ENCODE data around the gene TMEM45A. TPM values are rescaled to one million over a fixed set of nuclear protein-coding genes. Genes with fewer than 3 reads are reported as not detected.

The TMEM45A gene
- total and polyA plus RNA-seq, 4 donors = 16.7 to 31.3 (median 21.5) TPM

DNA sequence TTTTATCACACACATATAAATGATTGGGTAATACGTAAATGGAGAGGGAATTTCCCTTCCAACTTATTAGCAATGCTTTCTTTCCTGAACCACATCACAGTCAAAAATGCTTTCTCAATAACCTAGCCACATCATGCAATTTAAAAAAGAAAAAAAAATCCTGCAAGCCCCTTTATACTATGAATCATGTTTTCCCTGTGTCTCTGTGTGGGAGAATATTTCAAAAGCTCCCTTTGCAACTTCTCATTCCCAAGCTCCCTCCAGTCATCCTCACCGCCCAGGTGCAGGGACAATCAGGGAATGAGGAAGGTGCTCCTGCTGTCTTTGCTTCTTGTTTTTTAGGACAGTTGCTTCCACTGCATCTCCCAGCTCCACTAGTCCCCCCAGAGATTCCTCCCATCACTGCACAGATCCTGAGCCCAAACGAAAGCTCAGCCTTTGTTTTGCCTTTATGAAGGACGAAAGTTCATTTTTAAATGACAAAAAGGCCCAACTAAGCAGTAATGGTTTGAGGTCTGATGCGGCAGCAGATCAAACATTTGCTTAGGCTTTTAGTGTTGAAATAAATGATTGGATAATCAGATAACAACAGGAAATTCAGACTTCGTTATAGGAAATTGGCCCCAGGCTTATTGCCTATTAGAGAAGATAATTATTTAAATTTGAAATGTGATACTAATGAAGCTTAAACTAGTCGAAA lies 69.2 kb downstream of the TMEM45A start:
- WGBS (ENCODE audit: insufficient coverage) = 69% methylated on average over 4 of the region's 7 CpGs
- DNase-seq (ENCODE audit: low read depth in 4 of 6, low spot score in 6 of 6) = peak in 1 of 6 donors; percentile 43
- Histone ChIP-seq H3K27ac (ENCODE audit: low read depth, low read length) (no peak overlapping the region), H3K27me3 (ENCODE audit: control insufficient read depth, insufficient read depth, low read length) (no peaks in the 10 kb centered on the region), H3K9me3 (ENCODE audit: control insufficient read depth, insufficient read depth, low read length) (no peaks in the 10 kb centered on the region), H3K36me3 (ENCODE audit: control insufficient read depth, insufficient read depth, low read length) (no peaks in the 10 kb centered on the region), H3K4me1 (ENCODE audit: control insufficient read depth, insufficient read depth, low read length) (no peaks in the 10 kb centered on the region), H3K4me3 (ENCODE audit: low read depth, low read length) (no peak overlapping the region)

DNA sequence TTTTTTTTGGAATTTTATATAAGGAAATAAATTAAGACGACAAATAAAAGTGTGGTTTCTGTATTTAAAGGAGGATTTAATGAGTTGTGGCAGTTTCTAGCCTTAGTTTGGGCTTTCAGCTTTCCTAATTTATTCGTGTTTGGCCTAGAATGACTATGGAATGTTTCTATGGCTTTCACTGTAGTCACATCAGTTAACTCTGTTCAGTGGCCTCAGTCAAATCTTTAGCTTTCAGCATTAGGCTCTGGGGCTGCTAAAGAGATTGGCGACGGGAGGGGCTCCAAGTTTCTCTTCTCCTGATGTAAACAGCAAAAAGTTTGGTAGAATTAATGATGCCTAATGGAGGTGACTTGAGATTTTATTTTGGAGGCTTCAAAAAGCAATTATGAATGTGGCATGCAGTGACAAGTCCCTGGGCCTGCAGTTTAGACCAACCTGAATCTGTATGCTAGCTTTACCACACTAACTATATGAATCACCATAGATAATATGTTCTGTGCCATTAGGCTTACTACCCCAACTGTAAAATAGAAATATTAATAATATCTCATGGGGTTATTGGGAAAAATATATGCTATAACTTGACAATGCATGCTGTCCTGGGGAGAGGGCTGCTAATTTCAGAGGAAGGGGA lies 69.9 kb downstream of the TMEM45A start:
- DNase-seq (ENCODE audit: low read depth in 4 of 6, low spot score in 6 of 6) = no peak
- Histone ChIP-seq H3K36me3 (ENCODE audit: control insufficient read depth, insufficient read depth, low read length) (no peaks in the 10 kb centered on the region), H3K27ac (ENCODE audit: low read depth, low read length) (no peak overlapping the region), H3K4me1 (ENCODE audit: control insufficient read depth, insufficient read depth, low read length) (no peaks in the 10 kb centered on the region), H3K27me3 (ENCODE audit: control insufficient read depth, insufficient read depth, low read length) (no peaks in the 10 kb centered on the region), H3K9me3 (ENCODE audit: control insufficient read depth, insufficient read depth, low read length) (no peaks in the 10 kb centered on the region), H3K4me3 (ENCODE audit: low read depth, low read length) (no peak overlapping the region)
- 75% methylated on average over 2 of the region's 4 CpGs for WGBS (ENCODE audit: insufficient coverage)

DNA sequence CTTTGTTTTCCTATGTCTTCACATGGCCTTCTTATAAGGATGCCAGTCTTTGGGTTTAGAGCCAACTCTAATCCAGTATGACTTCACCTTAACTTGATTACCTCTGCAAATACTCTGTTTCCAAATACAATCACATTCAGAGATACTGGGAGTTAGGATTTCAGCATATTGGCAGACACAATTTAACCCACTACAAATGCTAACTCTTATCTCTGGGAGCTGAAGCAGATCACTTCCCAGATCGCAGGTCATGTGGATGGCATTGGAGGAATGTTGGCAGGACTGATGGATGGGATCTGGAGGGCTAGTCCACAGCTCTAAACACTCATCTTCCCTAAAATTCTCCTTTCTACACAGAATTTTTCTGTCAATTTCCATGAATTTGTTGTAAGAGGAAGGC lies 70.8 kb downstream of the TMEM45A start:
- Histone ChIP-seq H3K4me1 (ENCODE audit: control insufficient read depth, insufficient read depth, low read length) (no peaks in the 10 kb centered on the region), H3K27me3 (ENCODE audit: control insufficient read depth, insufficient read depth, low read length) (no peaks in the 10 kb centered on the region), H3K4me3 (ENCODE audit: low read depth, low read length) (no peak overlapping the region), H3K36me3 (ENCODE audit: control insufficient read depth, insufficient read depth, low read length) (no peaks in the 10 kb centered on the region), H3K9me3 (ENCODE audit: control insufficient read depth, insufficient read depth, low read length) (no peaks in the 10 kb centered on the region), H3K27ac (ENCODE audit: low read depth, low read length) (no peak overlapping the region)
- WGBS (ENCODE audit: insufficient coverage) = no CpG with 5 or more reads among the region's 1 CpG
- no peak for DNase-seq (ENCODE audit: low read depth in 4 of 6, low spot score in 6 of 6)

DNA sequence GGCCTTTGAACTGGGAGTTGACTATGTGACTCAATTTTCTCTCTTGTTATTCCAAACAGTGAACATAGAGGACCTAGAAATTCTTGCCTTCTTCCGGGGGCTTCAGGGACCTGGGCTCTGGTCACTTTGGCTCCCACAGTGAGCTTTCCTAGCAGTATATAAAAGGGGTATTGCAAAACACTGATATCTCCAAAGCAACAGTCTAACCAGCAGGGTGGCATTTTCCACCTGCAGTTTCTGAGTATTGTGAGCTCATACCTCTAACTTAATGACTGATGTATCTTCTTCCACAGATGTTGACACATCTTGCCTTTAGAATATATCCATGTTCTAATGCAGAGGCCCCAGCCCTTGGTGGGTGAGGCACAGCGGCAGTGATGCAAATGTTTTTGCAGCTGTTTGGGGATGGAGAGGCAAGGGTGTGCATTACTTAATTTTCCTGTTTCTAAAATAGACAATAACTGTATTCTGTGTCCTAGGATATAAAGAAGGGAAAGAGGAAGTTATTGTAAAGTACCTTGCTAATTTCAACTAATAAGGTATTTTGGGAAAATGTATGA lies 71.3 kb downstream of the TMEM45A start:
- H3K4me3 ChIP-seq (ENCODE audit: low read depth, low read length) = no peak overlapping the region
- H3K4me1 ChIP-seq (ENCODE audit: control insufficient read depth, insufficient read depth, low read length) = no peaks in the 10 kb centered on the region
- no peaks in the 10 kb centered on the region for H3K9me3 ChIP-seq (ENCODE audit: control insufficient read depth, insufficient read depth, low read length)
- H3K27ac ChIP-seq (ENCODE audit: low read depth, low read length) = no peak overlapping the region
- peak in 1 of 6 donors; percentile 2 for DNase-seq (ENCODE audit: low read depth in 4 of 6, low spot score in 6 of 6)
- no CpG with 5 or more reads among the region's 2 CpGs for WGBS (ENCODE audit: insufficient coverage)
- H3K36me3 ChIP-seq (ENCODE audit: control insufficient read depth, insufficient read depth, low read length) = no peaks in the 10 kb centered on the region
- no peaks in the 10 kb centered on the region for H3K27me3 ChIP-seq (ENCODE audit: control insufficient read depth, insufficient read depth, low read length)

DNA sequence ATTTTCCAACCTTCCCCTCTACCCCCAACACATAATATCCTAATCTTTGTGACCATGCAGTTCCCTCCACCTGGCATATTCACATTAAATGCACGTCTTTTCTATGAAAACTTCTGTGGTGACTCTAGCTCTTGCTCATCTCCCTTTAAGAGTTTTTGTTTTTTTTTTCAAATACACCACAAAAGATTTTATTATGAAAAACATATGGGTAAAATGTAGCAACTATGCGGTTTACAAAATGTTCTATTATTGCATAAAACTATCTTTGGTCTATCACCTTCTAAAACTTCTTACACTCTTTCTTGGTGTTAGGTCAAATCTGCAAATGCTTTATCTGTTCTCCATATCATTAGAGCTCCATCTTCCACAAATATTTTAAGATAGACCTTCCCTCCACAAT lies 78.4 kb downstream of the TMEM45A start:
- Histone ChIP-seq H3K4me1 (ENCODE audit: control insufficient read depth, insufficient read depth, low read length) (no peaks in the 10 kb centered on the region), H3K36me3 (ENCODE audit: control insufficient read depth, insufficient read depth, low read length) (no peaks in the 10 kb centered on the region), H3K9me3 (ENCODE audit: control insufficient read depth, insufficient read depth, low read length) (no peaks in the 10 kb centered on the region), H3K4me3 (ENCODE audit: low read depth, low read length) (no peak overlapping the region), H3K27me3 (ENCODE audit: control insufficient read depth, insufficient read depth, low read length) (no peaks in the 10 kb centered on the region), H3K27ac (ENCODE audit: low read depth, low read length) (no peak overlapping the region)
- DNase-seq (ENCODE audit: low read depth in 4 of 6, low spot score in 6 of 6) = no peak
- WGBS (ENCODE audit: insufficient coverage) = 100% methylated on average over 1 of the region's 2 CpGs

DNA sequence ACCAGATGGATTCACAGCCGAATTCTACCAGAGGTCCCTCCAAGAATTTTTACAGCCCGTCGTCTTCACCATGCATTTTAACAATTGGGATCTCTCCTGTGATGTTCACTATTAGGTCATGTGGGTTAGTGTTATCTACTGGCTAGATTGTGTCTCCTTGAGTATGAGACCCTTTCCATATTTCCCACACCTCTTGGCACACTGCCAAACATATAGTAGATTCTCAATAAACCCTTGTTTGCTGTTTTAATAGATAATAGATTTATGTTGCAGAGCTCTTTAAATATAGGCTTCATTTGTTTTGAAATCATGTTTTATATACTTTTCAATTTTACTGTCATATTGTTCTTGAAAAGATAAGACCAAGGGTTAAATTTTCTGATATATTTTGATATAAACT lies 82.1 kb downstream of the TMEM45A start:
- Histone ChIP-seq H3K27ac (ENCODE audit: low read depth, low read length) (no peak overlapping the region), H3K9me3 (ENCODE audit: control insufficient read depth, insufficient read depth, low read length) (no peaks in the 10 kb centered on the region), H3K27me3 (ENCODE audit: control insufficient read depth, insufficient read depth, low read length) (no peaks in the 10 kb centered on the region), H3K4me1 (ENCODE audit: control insufficient read depth, insufficient read depth, low read length) (no peaks in the 10 kb centered on the region), H3K36me3 (ENCODE audit: control insufficient read depth, insufficient read depth, low read length) (no peaks in the 10 kb centered on the region), H3K4me3 (ENCODE audit: low read depth, low read length) (no peak overlapping the region)
- WGBS (ENCODE audit: insufficient coverage) = no CpG with 5 or more reads among the region's 3 CpGs
- DNase-seq (ENCODE audit: low read depth in 4 of 6, low spot score in 6 of 6) = no peak

DNA sequence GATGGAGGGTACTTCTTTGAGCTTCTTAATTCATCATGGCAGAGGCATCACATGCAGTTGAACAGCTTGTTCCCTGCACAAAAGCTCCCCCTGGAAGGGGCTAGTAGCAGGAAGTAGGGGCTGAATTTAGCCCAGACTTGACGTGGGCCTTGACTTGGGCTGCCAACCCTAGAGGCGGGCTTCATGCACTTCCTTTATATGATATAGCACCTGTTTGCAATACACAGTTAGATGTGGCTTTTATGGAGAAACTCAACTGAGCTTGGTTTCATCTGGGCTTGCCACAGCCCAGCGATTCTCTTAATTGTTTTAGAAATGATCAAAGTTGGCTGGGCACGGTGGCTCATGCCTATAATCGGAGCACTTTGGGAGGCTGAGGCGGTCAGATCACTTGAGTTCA lies 83.3 kb downstream of the TMEM45A start:
- no peak for DNase-seq (ENCODE audit: low read depth in 4 of 6, low spot score in 6 of 6)
- Histone ChIP-seq H3K36me3 (ENCODE audit: control insufficient read depth, insufficient read depth, low read length) (no peaks in the 10 kb centered on the region), H3K4me1 (ENCODE audit: control insufficient read depth, insufficient read depth, low read length) (no peaks in the 10 kb centered on the region), H3K4me3 (ENCODE audit: low read depth, low read length) (no peak overlapping the region), H3K9me3 (ENCODE audit: control insufficient read depth, insufficient read depth, low read length) (no peaks in the 10 kb centered on the region), H3K27ac (ENCODE audit: low read depth, low read length) (no peak overlapping the region), H3K27me3 (ENCODE audit: control insufficient read depth, insufficient read depth, low read length) (no peaks in the 10 kb centered on the region)
- WGBS (ENCODE audit: insufficient coverage) = 100% methylated on average over 1 of the region's 6 CpGs

DNA sequence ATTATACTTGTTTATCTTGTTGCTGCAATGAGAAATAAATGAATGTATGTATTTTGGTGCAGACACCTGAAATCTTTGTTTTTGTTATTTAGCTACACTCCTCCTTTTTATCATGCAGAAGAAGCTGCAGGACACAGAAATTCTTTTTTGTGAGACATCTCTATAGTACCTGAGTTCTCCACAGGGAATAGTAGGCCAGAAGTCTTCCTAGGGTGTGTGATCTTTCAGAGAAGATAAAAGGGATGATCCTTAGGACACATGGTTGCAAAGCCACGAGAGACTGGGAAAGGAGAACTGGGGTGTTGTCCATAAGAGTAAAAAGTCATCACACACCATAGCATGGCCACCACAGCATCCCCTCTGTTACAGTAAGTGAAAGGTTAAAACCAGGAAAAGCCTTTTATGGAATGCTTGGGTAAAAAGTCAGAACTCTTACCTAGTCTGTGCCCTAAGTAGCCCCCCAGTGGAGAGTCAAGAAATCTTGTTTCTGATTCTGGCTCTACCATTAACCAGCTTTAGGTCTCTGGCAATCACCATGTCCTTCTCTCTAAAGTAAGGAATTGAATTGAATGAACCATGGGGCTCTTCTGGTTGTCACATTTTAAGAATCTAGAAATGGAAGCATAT lies 85.1 kb downstream of the TMEM45A start:
- no peaks in the 10 kb centered on the region for H3K4me1 ChIP-seq (ENCODE audit: control insufficient read depth, insufficient read depth, low read length)
- H3K4me3 ChIP-seq (ENCODE audit: low read depth, low read length) = no peak overlapping the region
- no peak for DNase-seq (ENCODE audit: low read depth in 4 of 6, low spot score in 6 of 6)
- H3K27me3 ChIP-seq (ENCODE audit: control insufficient read depth, insufficient read depth, low read length) = no peaks in the 10 kb centered on the region
- no peak overlapping the region for H3K27ac ChIP-seq (ENCODE audit: low read depth, low read length)
- H3K36me3 ChIP-seq (ENCODE audit: control insufficient read depth, insufficient read depth, low read length) = no peaks in the 10 kb centered on the region
- H3K9me3 ChIP-seq (ENCODE audit: control insufficient read depth, insufficient read depth, low read length) = no peaks in the 10 kb centered on the region
- no CpG with 5 or more reads among the region's 1 CpG for WGBS (ENCODE audit: insufficient coverage)

DNA sequence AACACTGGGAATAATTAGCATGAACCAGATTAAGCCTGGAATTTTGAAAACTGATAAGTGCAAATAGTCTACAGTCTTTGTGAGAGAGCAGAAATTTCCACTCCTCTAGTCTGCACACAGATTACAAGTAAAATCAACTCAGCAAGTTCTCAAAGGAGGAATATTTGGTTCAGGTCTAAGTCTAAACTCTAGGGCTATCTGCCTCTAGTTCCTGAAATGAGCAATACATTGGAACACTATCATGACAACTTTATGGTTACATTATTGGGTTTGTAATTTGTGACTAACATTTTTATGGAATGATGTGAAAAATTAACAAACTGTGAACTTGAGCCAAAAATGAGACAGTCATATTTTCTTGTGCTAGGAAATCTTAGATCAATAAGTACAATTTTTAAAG lies 86.2 kb downstream of the TMEM45A start:
- no peaks in the 10 kb centered on the region for H3K27me3 ChIP-seq (ENCODE audit: control insufficient read depth, insufficient read depth, low read length)
- H3K4me1 ChIP-seq (ENCODE audit: control insufficient read depth, insufficient read depth, low read length) = no peaks in the 10 kb centered on the region
- no peaks in the 10 kb centered on the region for H3K36me3 ChIP-seq (ENCODE audit: control insufficient read depth, insufficient read depth, low read length)
- no peaks in the 10 kb centered on the region for H3K9me3 ChIP-seq (ENCODE audit: control insufficient read depth, insufficient read depth, low read length)
- DNase-seq (ENCODE audit: low read depth in 4 of 6, low spot score in 6 of 6) = no peak
- H3K4me3 ChIP-seq (ENCODE audit: low read depth, low read length) = no peak overlapping the region
- H3K27ac ChIP-seq (ENCODE audit: low read depth, low read length) = no peak overlapping the region

DNA sequence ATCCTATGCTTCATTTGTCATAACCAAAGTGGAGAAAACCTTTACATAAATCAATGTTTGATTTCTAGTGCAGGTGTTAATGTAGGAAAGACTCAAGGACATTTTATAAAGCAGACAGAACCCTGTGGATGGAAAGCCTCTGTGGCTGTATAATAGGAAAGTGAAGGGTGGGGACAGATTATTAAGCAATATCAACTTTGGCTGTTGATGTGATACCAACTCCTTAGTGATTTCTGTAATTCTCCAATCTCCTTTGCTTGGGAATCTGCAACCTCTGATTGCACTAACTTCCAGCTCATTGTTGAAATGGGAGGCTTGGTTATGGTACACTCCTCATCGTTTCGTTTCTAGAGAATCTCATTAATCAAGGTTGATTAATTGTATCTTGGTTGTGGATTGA lies 87.7 kb downstream of the TMEM45A start:
- no CpG with 5 or more reads among the region's 2 CpGs for WGBS (ENCODE audit: insufficient coverage)
- no peak for DNase-seq (ENCODE audit: low read depth in 4 of 6, low spot score in 6 of 6)

More for the DNA sequence above, 87.7 kb downstream of the TMEM45A start:
- Histone ChIP-seq H3K27ac (ENCODE audit: low read depth, low read length) (no peak overlapping the region), H3K27me3 (ENCODE audit: control insufficient read depth, insufficient read depth, low read length) (no peaks in the 10 kb centered on the region), H3K36me3 (ENCODE audit: control insufficient read depth, insufficient read depth, low read length) (no peaks in the 10 kb centered on the region), H3K4me1 (ENCODE audit: control insufficient read depth, insufficient read depth, low read length) (no peaks in the 10 kb centered on the region), H3K4me3 (ENCODE audit: low read depth, low read length) (no peak overlapping the region), H3K9me3 (ENCODE audit: control insufficient read depth, insufficient read depth, low read length) (no peaks in the 10 kb centered on the region)

Measured in spinal cord (tissue), 10 donors.